Measurements from ENCODE around the gene TSPAN14. TPM values are rescaled to one million over a fixed set of nuclear protein-coding genes. Genes with fewer than 3 reads are reported as not detected.

The TSPAN14 gene
- total RNA-seq, 1 experiment from 2014 or later: 46.8 TPM

GRCh38 chr10:80526742-80527141 lies 72.6 kb downstream of the TSPAN14 start:
- no peak overlapping the region for H3T11ph ChIP-seq (ENCODE audit: low read length)
- DNase-seq: no peak
- H3K4me2 ChIP-seq (ENCODE audit: insufficient read depth, insufficient read length, low read length): no peak overlapping the region
- no peak overlapping the region for H2BK5ac ChIP-seq (ENCODE audit: insufficient read length, low read length)
- no peak overlapping the region for H3K27ac Mint-ChIP-seq
- H4K20me1 ChIP-seq (ENCODE audit: control insufficient read depth, insufficient read depth, insufficient read length): no peaks in the 10 kb centered on the region
- H3K79me2 ChIP-seq (ENCODE audit: insufficient read depth, low read length): no peaks in the 10 kb centered on the region
- WGBS (ENCODE audit: extremely low coverage, insufficient read length, low lambda C conversion rate): no CpG with 5 or more reads among the region's 6 CpGs
- H3K18ac ChIP-seq (ENCODE audit: insufficient read length, low read depth, low read length): no peak overlapping the region
- no peaks in the 10 kb centered on the region for H3K23me2 ChIP-seq (ENCODE audit: insufficient read length, low read depth, low read length, poor library complexity, severe bottlenecking)
- H2BK120ac ChIP-seq (ENCODE audit: low read depth, low read length, poor library complexity, severe bottlenecking): no peak overlapping the region
- peaks cover 5% of the 10 kb centered on the region; the same call in 1 of the 2 replicates for H3K4me1 ChIP-seq (ENCODE audit: insufficient read depth, low read length)
- no peaks in the 10 kb centered on the region for H3K27me3 ChIP-seq (ENCODE audit: insufficient read depth, low read length)
- no peak overlapping the region for H2BK20ac ChIP-seq (ENCODE audit: low read depth, low read length, poor library complexity, severe bottlenecking)
- H3K4me1 Mint-ChIP-seq: peaks cover 18% of the 10 kb centered on the region in 2 experiments
- H3K9me3 Mint-ChIP-seq: no peaks in the 10 kb centered on the region
- H4K5ac ChIP-seq (ENCODE audit: insufficient read length, low read depth, low read length): no peak overlapping the region
- no peak overlapping the region for H3K56ac ChIP-seq (ENCODE audit: insufficient read length, low read depth, low read length)
- H3K9ac ChIP-seq (ENCODE audit: extremely low read depth, insufficient read length, low read length): no peak overlapping the region
- H4K8ac ChIP-seq (replicated peaks; ENCODE audit: insufficient read length, low read depth, low read length): no peak overlapping the region
- H2BK15ac ChIP-seq (ENCODE audit: low read depth, low read length): no peak overlapping the region
- no peak for TF ChIP-seq CTCF (conservative IDR thresholded peaks at IDR 0.05)
- no peaks in the 10 kb centered on the region for H3K9me3 ChIP-seq (ENCODE audit: control insufficient read depth, low read depth, low read length)
- H3K27ac ChIP-seq (ENCODE audit: insufficient read length, low read depth, low read length): no peak overlapping the region
- peaks cover 1% of the 10 kb centered on the region; the same call in 1 of the 2 replicates for H3K27me3 Mint-ChIP-seq (ENCODE audit: low read depth)
- H2BK12ac ChIP-seq (ENCODE audit: insufficient read length, low read depth, low read length): no peak overlapping the region
- no peak overlapping the region for H3K23ac ChIP-seq (ENCODE audit: insufficient read length, low read depth, low read length)
- H3K36me3 Mint-ChIP-seq (ENCODE audit: insufficient read depth in 1 of 3, low read depth in 3 of 3): no peaks in the 10 kb centered on the region
- no peak overlapping the region for H4K91ac ChIP-seq (ENCODE audit: insufficient read length, low read depth, low read length)
- no peak overlapping the region for H2AK5ac ChIP-seq (ENCODE audit: insufficient read length, low read length)
- H3K4me3 Mint-ChIP-seq: no peak overlapping the region
- H2AFZ ChIP-seq (ENCODE audit: low read length): no peak overlapping the region
- no peak overlapping the region for H3K14ac ChIP-seq (ENCODE audit: insufficient read depth, low read length)
- no peak overlapping the region for H3K4ac ChIP-seq (ENCODE audit: low read depth, low read length)
- H3K79me1 ChIP-seq (ENCODE audit: insufficient read depth, low read depth, low read length, poor library complexity, severe bottlenecking): no peaks in the 10 kb centered on the region
